GM12878 (cell line): ENCODE results near the gene GBGT1. TPM values are rescaled to one million over a fixed set of nuclear protein-coding genes. Genes with fewer than 3 reads are reported as not detected.

ENCODE experiments used
- ATAC-seq: fragments of 200-7000 bp; cut with Tn5 transposase; 3 replicates; pipeline ENCODE4 v1.9.1; 2020; ENCODE audit warnings: mild to moderate bottlenecking, moderate library complexity
- BruUV-seq: library from RNA; stranded (reverse); fragments of 400-500 nt; replicated peaks from 2 replicates; lab custom pipeline; 2021; lab: Mats Ljungman, UMichigan
- CTCF ChIA-PET: fragments of 300-600 bp; sonication (Branson Sonifier 250); formaldehyde crosslinking; extraction: SDS; loops from one replicate; lab custom pipeline; 2021; ENCODE audit warnings: inconsistent platforms; lab: Yijun Ruan, JAX
- POLR2A ChIA-PET: fragments of 350-600 bp; formaldehyde crosslinking; extraction: SDS; loops from one replicate; lab custom pipeline; 2021; ENCODE audit warnings: inconsistent platforms; lab: Charles Lee
- RAD21 ChIA-PET: fragments of 300-600 bp; sonication (Branson Sonifier 250); formaldehyde crosslinking; loops from one replicate; lab custom pipeline; 2023; ENCODE audit warnings: antibody characterized with exemption; ENCODE audit not compliant: unreplicated experiment; lab: Charles Lee
- SMC1A ChIA-PET: fragments of 300-600 bp; sonication (Branson Sonifier 250); formaldehyde crosslinking; loops from one replicate; lab custom pipeline; 2023; ENCODE audit not compliant: unreplicated experiment, uncharacterized antibody; lab: Charles Lee
- DNase-seq: peaks from one replicate; pipeline ENCODE4 v3.0.0-alpha.2; 2011; ENCODE audit warnings: low read depth, low spot score
- FAIRE-seq: peaks from 3 replicates; lab custom pipeline; 2011; peaks lifted over from hg19 to GRCh38; lab: Jason Lieb, UNC
- H2AFZ ChIP-seq: 2 replicates; pipeline ENCODE4 v1.6.0; 2011; ENCODE audit warnings: low read depth, low read length, control low read depth; ENCODE audit not compliant: control insufficient read depth
- H3K27ac ChIP-seq: 2 replicates; pipeline ENCODE4 v1.5.1; 2011; ENCODE audit warnings: control low read depth; ENCODE audit not compliant: control insufficient read depth, insufficient read depth
- H3K27me3 ChIP-seq, 2 experiments: replicated peaks in 1 of 2; 2 replicates each; pipeline versions ENCODE4 v1.6.0 to v1.6.1; 2011; ENCODE audit warnings: low read length in 1 of 2; ENCODE audit not compliant: control insufficient read depth in 2 of 2, insufficient read depth in 2 of 2
- H3K36me3 ChIP-seq, 2 experiments: 2 replicates each; pipeline ENCODE4 v1.5.1; 2011; ENCODE audit warnings: low read length in 1 of 2; ENCODE audit not compliant: control insufficient read depth in 2 of 2, insufficient read depth in 2 of 2
- H3K4me1 ChIP-seq: 2 replicates; pipeline ENCODE4 v1.6.1; 2011; ENCODE audit warnings: mild to moderate bottlenecking, low read length, moderate library complexity, mixed read lengths; ENCODE audit not compliant: control insufficient read depth, insufficient read depth
- H3K4me2 ChIP-seq: 2 replicates; pipeline ENCODE4 v1.6.0; 2011; ENCODE audit warnings: control low read depth; ENCODE audit not compliant: control insufficient read depth, insufficient read depth
- H3K4me3 ChIP-seq: fragments of 200-600 bp; sonication (generic); 2 replicates; pipeline ENCODE4 v1.5.1; 2016
- H3K79me2 ChIP-seq: 2 replicates; pipeline ENCODE4 v1.6.0; 2011; ENCODE audit warnings: low read length; ENCODE audit not compliant: control insufficient read depth, insufficient read depth
- H3K9ac ChIP-seq: 2 replicates; pipeline ENCODE4 v1.8.0; 2011; ENCODE audit warnings: low read length, control low read depth, mixed read lengths; ENCODE audit not compliant: control insufficient read depth, insufficient read depth
- H3K9me3 ChIP-seq: replicated peaks from 3 replicates; pipeline ENCODE4 v1.5.1; 2011; ENCODE audit warnings: mild to moderate bottlenecking, low read length; ENCODE audit not compliant: control insufficient read depth, insufficient read depth
- H4K20me1 ChIP-seq: 2 replicates; pipeline ENCODE4 v1.6.0; 2011; ENCODE audit not compliant: control insufficient read depth, insufficient read depth
- ATF7 ChIP-seq: fragments of 450-650 bp; IDR thresholded peaks from 2 replicates; pipeline ENCODE4 v1.6.1; 2016; ENCODE audit warnings: low read depth, mild to moderate bottlenecking
- BACH1 ChIP-seq: fragments of 450-650 bp; IDR thresholded peaks from 2 replicates; pipeline ENCODE4 v1.6.1; 2017; ENCODE audit warnings: mild to moderate bottlenecking, borderline replicate concordance
- BCL11A ChIP-seq: IDR thresholded peaks from 2 replicates; pipeline ENCODE4 v1.6.1; 2011; ENCODE audit warnings: low read depth, low read length
- BHLHE40 ChIP-seq, 2 experiments: fragments of 450-650 bp in 1 of 2; IDR thresholded peaks; 2 replicates each; pipeline ENCODE4 v1.6.1; 2011 to 2017; ENCODE audit warnings: low read depth in 2 of 2, borderline replicate concordance in 1 of 2, improper control_type of control experiment in 1 of 2, low read length in 1 of 2, mild to moderate bottlenecking in 1 of 2
- CREB1 ChIP-seq: IDR thresholded peaks from 2 replicates; pipeline ENCODE4 v1.6.1; 2012; ENCODE audit warnings: low read depth, mild to moderate bottlenecking, inconsistent platforms
- EZH2 ChIP-seq: IDR thresholded peaks from 2 replicates; pipeline ENCODE4 v1.6.1; 2012; ENCODE audit warnings: low read depth, mild to moderate bottlenecking, control low read depth, inconsistent platforms, low read length, borderline replicate concordance; ENCODE audit not compliant: control insufficient read depth
- NFIC ChIP-seq: IDR thresholded peaks from 2 replicates; pipeline ENCODE4 v1.6.1; 2012; ENCODE audit warnings: low read depth, mild to moderate bottlenecking, inconsistent platforms, low read length, moderate library complexity
- PML ChIP-seq: IDR thresholded peaks from 2 replicates; pipeline ENCODE4 v1.6.1; 2012; ENCODE audit warnings: low read length, inconsistent platforms
- SIN3A ChIP-seq: IDR thresholded peaks from 2 replicates; pipeline ENCODE4 v1.6.1; 2012; ENCODE audit warnings: low read depth, low read length, improper control_type of control experiment
- SMC3 ChIP-seq: IDR thresholded peaks from 2 replicates; pipeline ENCODE4 v1.6.1; 2011; ENCODE audit warnings: low read length, improper control_type of control experiment, borderline replicate concordance
- STAT1 ChIP-seq: fragments of 450-650 bp; conservative IDR thresholded peaks from 2 replicates; pipeline ENCODE4 v1.6.1; 2014; ENCODE audit warnings: antibody characterized with exemption, mild to moderate bottlenecking
- WRNIP1 ChIP-seq: IDR thresholded peaks from 2 replicates; pipeline ENCODE4 v1.6.1; 2011; ENCODE audit warnings: low read depth, low read length, improper control_type of control experiment, borderline replicate concordance
- ZNF217 ChIP-seq: fragments of 450-650 bp; IDR thresholded peaks from 2 replicates; pipeline ENCODE4 v1.6.1; 2017; ENCODE audit warnings: antibody characterized with exemption, mild to moderate bottlenecking
- WGBS: methylation state at CpG from one replicate; pipeline ENCODE4 v1.1.6; 2016; ENCODE audit warnings: low lambda C conversion rate; ENCODE audit not compliant: insufficient replicate concordance, insufficient coverage; ENCODE audit errors: missing lambda C conversion rate; 5-methylcytosine and 5-hydroxymethylcytosine counted together
- in situ Hi-C: fragments of 300-500 bp; cut with MboI; formaldehyde crosslinking; loops from 9 replicates; pipeline ENCODE4 v1.14.3; 2018; ENCODE audit warnings: mixed read lengths
- intact Hi-C: fragments of 100-400 bp; cut with micrococcal nuclease; formaldehyde crosslinking; loops from one replicate; pipeline ENCODE4 v1.14.2; 2022; ENCODE audit not compliant: unreplicated experiment
- polyA plus RNA-seq, 11 experiments: library from polyadenylated mRNA; depleted of rRNA in 4 of 11; unstranded in 6 of 11; stranded (reverse) in 5 of 11; fragments of >200 nt; fragmentation: Nextera tagmentation in 4 of 11; fragmentation: Illumina TruSeq in 1 of 11; extraction: Ambion mirVana in 4 of 11; extraction: Trizol in 1 of 11; gene quantifications; 1 replicate in 1 of 11; 2 replicates in 10 of 11; pipeline versions ENCODE4 v1.2.1 to v1.2.3, GENCODE V29; 2011 to 2016; ENCODE audit warnings: inconsistent platforms in 2 of 11, missing spikeins in 2 of 11, low read depth in 1 of 11
- total RNA-seq, 4 experiments: library from RNA; depleted of rRNA in 3 of 4; stranded (reverse); fragments of >200 nt in 3 of 4; fragmentation: Illumina TruSeq in 1 of 4; extraction: Trizol in 1 of 4; gene quantifications; 2 replicates each; pipeline versions ENCODE4 v1.2.1 to v1.2.3, GENCODE V29; 2013 to 2021
- TF ChIP-seq, protein P1 (sequence below): IDR thresholded peaks from 2 replicates; pipeline ENCODE4 v1.6.1; 2012; ENCODE audit warnings: low read depth, low read length, improper control_type of control experiment
- TF ChIP-seq, protein P2 (sequence below): fragments of 450-650 bp; IDR thresholded peaks from 2 replicates; pipeline ENCODE4 v1.6.1; 2017; ENCODE audit warnings: mild to moderate bottlenecking
- TF ChIP-seq, protein P3 (sequence below): fragments of 150-350 bp; IDR thresholded peaks from 2 replicates; pipeline ENCODE4 v1.6.1; 2016; ENCODE audit warnings: low read depth, low read length

The GBGT1 gene
- total and polyA plus RNA-seq, 10 of the 15 experiments (the other 5 are each of a cell fraction or from before 2014, with no cell fraction given) = 0.08 to 1.9 (median 0.49) TPM

DNA sequence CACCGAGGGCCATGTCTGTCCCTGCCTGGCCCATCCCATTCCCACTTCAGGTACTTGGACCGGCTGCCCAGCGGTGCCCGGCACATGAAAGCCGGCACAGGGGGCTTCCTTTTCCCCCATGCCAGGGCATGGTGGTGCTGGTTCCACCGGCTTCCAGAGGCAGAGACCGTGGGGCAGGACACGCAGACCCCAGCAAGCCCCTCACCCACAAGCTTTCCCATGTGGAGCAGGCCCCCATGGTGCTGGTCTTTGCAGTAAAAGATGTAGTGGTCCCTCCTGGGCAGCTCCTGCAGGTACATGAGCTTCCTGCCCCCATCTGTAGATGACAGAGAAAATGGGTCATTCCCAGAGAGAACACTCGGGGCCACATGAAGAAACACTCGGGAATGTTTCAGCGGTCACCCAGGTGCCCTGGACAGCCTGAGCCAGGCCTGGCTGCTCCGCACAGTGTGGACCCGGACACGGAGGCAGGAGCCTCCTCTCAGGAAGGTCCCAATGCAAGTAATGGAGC, 43.4 kb upstream of the GBGT1 start:
- ChIA-PET RAD21 (no interaction called here), SMC1A (no interaction called here), POLR2A (no interaction called here), CTCF (interaction anchor here (0.6 to 1.4 kb wide), 2 partner anchors 18 to 21 kb away, joined by 3 to 4 read pairs; no protein-coding TSS in a partner anchor)
- Histone ChIP-seq H3K27ac (no peak overlapping the region), H3K9ac (no peak overlapping the region), H3K36me3 (no peaks in the 10 kb centered on the region), H3K27me3 (0 out of 4 replicates have a peak, but pooled peaks cover 0 to 3% of the 10 kb centered on the region in 2 experiments), H3K4me1 (no peaks in the 10 kb centered on the region), H4K20me1 (no peaks in the 10 kb centered on the region), H2AFZ (no peak overlapping the region), H3K9me3 (no peaks in the 10 kb centered on the region), H3K4me3 (no peak overlapping the region), H3K79me2 (no peaks in the 10 kb centered on the region), H3K4me2 (no peak overlapping the region)
- TF ChIP-seq WRNIP1 (no peak), ATF7 (no peak), ZNF217 (no peak), STAT1 (no peak), BCL11A (no peak), BACH1 (no peak), EZH2 (no peak), BHLHE40 (IDR thresholded peaks at IDR 0.05; ENCODE audit: borderline replicate concordance in 1 of 2, low read depth in 2 of 2, low read length in 1 of 2) (no peak), SMC3 (no peak), CREB1 (no peak), PML (no peak), SIN3A (no peak), NFIC (no peak)
- TF ChIP-seq, protein P1, sequence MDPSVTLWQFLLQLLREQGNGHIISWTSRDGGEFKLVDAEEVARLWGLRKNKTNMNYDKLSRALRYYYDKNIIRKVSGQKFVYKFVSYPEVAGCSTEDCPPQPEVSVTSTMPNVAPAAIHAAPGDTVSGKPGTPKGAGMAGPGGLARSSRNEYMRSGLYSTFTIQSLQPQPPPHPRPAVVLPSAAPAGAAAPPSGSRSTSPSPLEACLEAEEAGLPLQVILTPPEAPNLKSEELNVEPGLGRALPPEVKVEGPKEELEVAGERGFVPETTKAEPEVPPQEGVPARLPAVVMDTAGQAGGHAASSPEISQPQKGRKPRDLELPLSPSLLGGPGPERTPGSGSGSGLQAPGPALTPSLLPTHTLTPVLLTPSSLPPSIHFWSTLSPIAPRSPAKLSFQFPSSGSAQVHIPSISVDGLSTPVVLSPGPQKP = no peak
- TF ChIP-seq, protein P2, sequence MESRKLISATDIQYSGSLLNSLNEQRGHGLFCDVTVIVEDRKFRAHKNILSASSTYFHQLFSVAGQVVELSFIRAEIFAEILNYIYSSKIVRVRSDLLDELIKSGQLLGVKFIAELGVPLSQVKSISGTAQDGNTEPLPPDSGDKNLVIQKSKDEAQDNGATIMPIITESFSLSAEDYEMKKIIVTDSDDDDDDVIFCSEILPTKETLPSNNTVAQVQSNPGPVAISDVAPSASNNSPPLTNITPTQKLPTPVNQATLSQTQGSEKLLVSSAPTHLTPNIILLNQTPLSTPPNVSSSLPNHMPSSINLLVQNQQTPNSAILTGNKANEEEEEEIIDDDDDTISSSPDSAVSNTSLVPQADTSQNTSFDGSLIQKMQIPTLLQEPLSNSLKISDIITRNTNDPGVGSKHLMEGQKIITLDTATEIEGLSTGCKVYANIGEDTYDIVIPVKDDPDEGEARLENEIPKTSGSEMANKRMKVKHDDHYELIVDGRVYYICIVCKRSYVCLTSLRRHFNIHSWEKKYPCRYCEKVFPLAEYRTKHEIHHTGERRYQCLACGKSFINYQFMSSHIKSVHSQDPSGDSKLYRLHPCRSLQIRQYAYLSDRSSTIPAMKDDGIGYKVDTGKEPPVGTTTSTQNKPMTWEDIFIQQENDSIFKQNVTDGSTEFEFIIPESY = no peak
- TF ChIP-seq, protein P3, sequence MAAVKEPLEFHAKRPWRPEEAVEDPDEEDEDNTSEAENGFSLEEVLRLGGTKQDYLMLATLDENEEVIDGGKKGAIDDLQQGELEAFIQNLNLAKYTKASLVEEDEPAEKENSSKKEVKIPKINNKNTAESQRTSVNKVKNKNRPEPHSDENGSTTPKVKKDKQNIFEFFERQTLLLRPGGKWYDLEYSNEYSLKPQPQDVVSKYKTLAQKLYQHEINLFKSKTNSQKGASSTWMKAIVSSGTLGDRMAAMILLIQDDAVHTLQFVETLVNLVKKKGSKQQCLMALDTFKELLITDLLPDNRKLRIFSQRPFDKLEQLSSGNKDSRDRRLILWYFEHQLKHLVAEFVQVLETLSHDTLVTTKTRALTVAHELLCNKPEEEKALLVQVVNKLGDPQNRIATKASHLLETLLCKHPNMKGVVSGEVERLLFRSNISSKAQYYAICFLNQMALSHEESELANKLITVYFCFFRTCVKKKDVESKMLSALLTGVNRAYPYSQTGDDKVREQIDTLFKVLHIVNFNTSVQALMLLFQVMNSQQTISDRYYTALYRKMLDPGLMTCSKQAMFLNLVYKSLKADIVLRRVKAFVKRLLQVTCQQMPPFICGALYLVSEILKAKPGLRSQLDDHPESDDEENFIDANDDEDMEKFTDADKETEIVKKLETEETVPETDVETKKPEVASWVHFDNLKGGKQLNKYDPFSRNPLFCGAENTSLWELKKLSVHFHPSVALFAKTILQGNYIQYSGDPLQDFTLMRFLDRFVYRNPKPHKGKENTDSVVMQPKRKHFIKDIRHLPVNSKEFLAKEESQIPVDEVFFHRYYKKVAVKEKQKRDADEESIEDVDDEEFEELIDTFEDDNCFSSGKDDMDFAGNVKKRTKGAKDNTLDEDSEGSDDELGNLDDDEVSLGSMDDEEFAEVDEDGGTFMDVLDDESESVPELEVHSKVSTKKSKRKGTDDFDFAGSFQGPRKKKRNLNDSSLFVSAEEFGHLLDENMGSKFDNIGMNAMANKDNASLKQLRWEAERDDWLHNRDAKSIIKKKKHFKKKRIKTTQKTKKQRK = no peak
- ATAC-seq (no peak), DNase-seq (no peak), FAIRE-seq (no peak)
- no TSS peak for BruUV-seq
- 40% methylated on average over 14 of the region's 14 CpGs for WGBS
- in situ Hi-C loops (no loop called here), intact Hi-C loops (no loop called here)
